Fibroblast of the aortic adventitia (primary cell): ENCODE measurements around the gene PDZD2. TPM values are rescaled to one million over a fixed set of nuclear protein-coding genes. Genes with fewer than 3 reads are reported as not detected.

Experiments
- DNase-seq: peaks from one replicate; pipeline ENCODE4 v3.0.0-alpha.2; 2010; ENCODE audit warnings: low read depth
- H3K4me3 ChIP-seq: 2 replicates; pipeline ENCODE4 v1.5.1; 2011; ENCODE audit warnings: low read depth, mild to moderate bottlenecking, control low read depth, low read length, moderate library complexity
- CTCF ChIP-seq: IDR thresholded peaks from 2 replicates; pipeline ENCODE4 v1.5.1; 2011; ENCODE audit warnings: mild to moderate bottlenecking, low read length, control low read depth, inconsistent platforms; ENCODE audit not compliant: insufficient read depth
- total RNA-seq: library from RNA; depleted of rRNA; stranded (reverse); fragments of >200 nt; gene quantifications from 2 replicates; pipeline ENCODE4 v1.2.3, GENCODE V29; 2012; ENCODE audit warnings: low replicate concordance

PDZD2 gene
- total RNA-seq, 1 donor, result under 0.01 TPM

- H3K4me3 ChIP-seq, result no peak overlapping the region
- TF ChIP-seq CTCF, result no peak
- DNase-seq, result no peak
Measured at GRCh38 chr5:31661257-31661656, 22.3 kb downstream of the PDZD2 start.

GRCh38 chr5:31663519-31663918 is 24.6 kb downstream of the PDZD2 start:
- H3K4me3 ChIP-seq, result no peak overlapping the region
- TF ChIP-seq CTCF, result no peak
- peak; percentile 74 for DNase-seq

- no peak for TF ChIP-seq CTCF
- DNase-seq, result no peak
Measured at GRCh38 chr5:31664566-31664965, 25.6 kb downstream of the PDZD2 start.

GRCh38 chr5:31671339-31671741 is 32.4 kb downstream of the PDZD2 start:
- TF ChIP-seq CTCF, result no peak
- DNase-seq, result no peak
- no peak overlapping the region for H3K4me3 ChIP-seq

More at GRCh38 chr5:31664566-31664965, 25.6 kb downstream of the PDZD2 start:
- no peak overlapping the region for H3K4me3 ChIP-seq

GRCh38 chr5:31674371-31674951 is 35.5 kb downstream of the PDZD2 start:
- DNase-seq, result no peak
- TF ChIP-seq CTCF, result no peak
- H3K4me3 ChIP-seq, result no peak overlapping the region

GRCh38 chr5:31675472-31675871 is 36.5 kb downstream of the PDZD2 start:
- no peak overlapping the region for H3K4me3 ChIP-seq
- no peak for DNase-seq
- TF ChIP-seq CTCF, result no peak

- H3K4me3 ChIP-seq, result no peak overlapping the region
- TF ChIP-seq CTCF, result no peak
- DNase-seq, result no peak
Measured at GRCh38 chr5:31678180-31678579, 39.2 kb downstream of the PDZD2 start.
